ENCODE measurements around the gene PTPN18.

GRCh38 chr2:130363479-130363878 is 7.6 kb downstream of the PTPN18 start:
- TF ChIP-seq CTCF (IDR thresholded peaks at IDR 0.05; ENCODE audit: insufficient read depth, low read depth, low read length), result no peak
- no peak for TF ChIP-seq EZH2 (IDR thresholded peaks at IDR 0.05; ENCODE audit: insufficient read depth, low read length)

All from astrocyte (in vitro differentiated cells and primary cell).